Measurements from ENCODE around the gene PHRF1.

DNA sequence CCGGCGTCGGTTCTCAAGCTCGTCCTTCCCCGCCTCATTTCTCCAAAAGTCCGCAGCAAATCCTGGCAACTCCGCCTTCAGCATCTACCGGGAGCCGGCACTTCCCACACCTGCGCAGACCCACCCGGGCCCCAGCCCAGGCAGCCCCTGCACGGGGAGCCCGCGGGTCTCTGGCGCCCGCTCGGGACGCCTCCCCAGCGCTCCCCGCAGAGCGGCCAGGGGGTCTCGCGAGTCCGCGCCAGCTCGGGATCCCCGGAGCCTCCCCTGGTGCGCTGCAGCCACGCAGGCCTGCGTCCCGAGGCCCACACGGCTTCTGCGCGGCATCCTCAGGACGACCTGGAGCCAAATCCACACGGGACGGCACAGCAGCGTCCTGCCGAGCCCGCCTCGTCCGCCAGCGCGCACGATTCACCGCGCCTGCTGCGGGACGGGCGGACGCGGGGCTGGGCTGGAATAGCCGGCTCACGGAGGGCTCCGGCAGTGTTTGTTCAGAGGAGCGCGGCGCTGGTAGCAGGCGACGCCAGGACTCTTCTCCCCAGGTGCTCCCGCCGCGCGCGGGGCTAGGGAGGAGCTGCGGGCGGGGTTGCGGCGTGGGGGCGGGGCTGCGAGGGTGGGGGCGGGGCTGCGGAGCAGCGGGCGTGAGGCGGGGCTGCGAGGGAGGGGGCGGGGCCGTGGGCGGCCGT is 816 bp upstream of the PHRF1 start:
- TF ChIP-seq, protein P1, sequence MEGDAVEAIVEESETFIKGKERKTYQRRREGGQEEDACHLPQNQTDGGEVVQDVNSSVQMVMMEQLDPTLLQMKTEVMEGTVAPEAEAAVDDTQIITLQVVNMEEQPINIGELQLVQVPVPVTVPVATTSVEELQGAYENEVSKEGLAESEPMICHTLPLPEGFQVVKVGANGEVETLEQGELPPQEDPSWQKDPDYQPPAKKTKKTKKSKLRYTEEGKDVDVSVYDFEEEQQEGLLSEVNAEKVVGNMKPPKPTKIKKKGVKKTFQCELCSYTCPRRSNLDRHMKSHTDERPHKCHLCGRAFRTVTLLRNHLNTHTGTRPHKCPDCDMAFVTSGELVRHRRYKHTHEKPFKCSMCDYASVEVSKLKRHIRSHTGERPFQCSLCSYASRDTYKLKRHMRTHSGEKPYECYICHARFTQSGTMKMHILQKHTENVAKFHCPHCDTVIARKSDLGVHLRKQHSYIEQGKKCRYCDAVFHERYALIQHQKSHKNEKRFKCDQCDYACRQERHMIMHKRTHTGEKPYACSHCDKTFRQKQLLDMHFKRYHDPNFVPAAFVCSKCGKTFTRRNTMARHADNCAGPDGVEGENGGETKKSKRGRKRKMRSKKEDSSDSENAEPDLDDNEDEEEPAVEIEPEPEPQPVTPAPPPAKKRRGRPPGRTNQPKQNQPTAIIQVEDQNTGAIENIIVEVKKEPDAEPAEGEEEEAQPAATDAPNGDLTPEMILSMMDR (IDR thresholded peaks at IDR 0.05; ENCODE audit: poor library complexity) = no peak
- TF ChIP-seq EZH2 (IDR thresholded peaks at IDR 0.05; ENCODE audit: borderline replicate concordance) (no peak), EZH2phosphoT487 (IDR thresholded peaks at IDR 0.05; ENCODE audit: low read depth, severe bottlenecking, unreplicated experiment) (no peak)

All from hepatocyte (in vitro differentiated cells).